IMR-90 (cell line): ENCODE results near the gene DUSP3. TPM values are rescaled to one million over a fixed set of nuclear protein-coding genes. Genes with fewer than 3 reads are reported as not detected.
"Not testable (repeated sequence)": the region's sequence is repeated elsewhere in the genome, so short reads cannot be mapped to it uniquely, and the experiment has no call there.

Experiments
- ATAC-seq: fragments of 200-7000 bp; cut with Tn5 transposase; 2 replicates; pipeline ENCODE4 v1.9.1; 2020; ENCODE audit warnings: low read depth, mild to moderate bottlenecking, moderate library complexity
- BruUV-seq: library from RNA; stranded (reverse); fragments of 400-500 nt; replicated peaks from 2 replicates; lab custom pipeline; 2021; lab: Mats Ljungman, UMichigan
- CTCF ChIA-PET: fragments of 300-600 bp; formaldehyde crosslinking; extraction: SDS; loops from one replicate; lab custom pipeline; 2021; ENCODE audit warnings: antibody characterized with exemption; lab: Yijun Ruan, JAX
- POLR2A ChIA-PET: fragments of 300-600 bp; sonication (Branson Sonifier 250); formaldehyde crosslinking; loops from one replicate; lab custom pipeline; 2022; ENCODE audit warnings: antibody characterized with exemption; ENCODE audit not compliant: unreplicated experiment; lab: Charles Lee
- DNase-seq: peaks from one replicate; pipeline ENCODE4 v3.0.0; 2013
- H2AFZ ChIP-seq: replicated peaks from 2 replicates; pipeline ENCODE3; 2013; ENCODE audit warnings: low read length, mild to moderate bottlenecking; ENCODE audit not compliant: poor library complexity
- H2AK5ac ChIP-seq: 2 replicates; pipeline ENCODE4 v1.6.1; 2013; ENCODE audit warnings: low read depth, low read length, inconsistent platforms
- H2AK9ac ChIP-seq: replicated peaks from 2 replicates; pipeline ENCODE3; 2013; ENCODE audit warnings: mild to moderate bottlenecking, low read depth, low read length, moderate library complexity; ENCODE audit not compliant: poor library complexity
- H2BK120ac ChIP-seq: 2 replicates; pipeline ENCODE4 v1.6.1; 2013; ENCODE audit warnings: low read depth, low read length, inconsistent platforms
- H2BK15ac ChIP-seq: 3 replicates; pipeline ENCODE4 v1.6.1; 2013; ENCODE audit warnings: low read depth, low read length, inconsistent platforms
- H2BK20ac ChIP-seq: 2 replicates; pipeline ENCODE4 v1.6.1; 2013; ENCODE audit warnings: low read depth, mild to moderate bottlenecking, inconsistent platforms, low read length, moderate library complexity
- H2BK5ac ChIP-seq: 2 replicates; pipeline ENCODE4 v1.6.1; 2013; ENCODE audit warnings: mild to moderate bottlenecking, low read depth, low read length, inconsistent platforms; ENCODE audit not compliant: poor library complexity, severe bottlenecking
- H3K14ac ChIP-seq: replicated peaks from 2 replicates; pipeline ENCODE4 v1.6.1; 2013; ENCODE audit warnings: low read depth, low read length, inconsistent platforms
- H3K18ac ChIP-seq: 2 replicates; pipeline ENCODE4 v1.6.1; 2013; ENCODE audit warnings: low read depth, low read length, control low read depth
- H3K23ac ChIP-seq: 2 replicates; pipeline ENCODE4 v1.6.1; 2013; ENCODE audit warnings: low read depth, low read length, inconsistent platforms
- H3K27ac ChIP-seq: 2 replicates; pipeline ENCODE4 v1.5.1; 2013; ENCODE audit warnings: mild to moderate bottlenecking, control low read depth, low read length; ENCODE audit not compliant: insufficient read depth
- H3K27me3 ChIP-seq: 2 replicates; pipeline ENCODE4 v1.6.1; 2013; ENCODE audit warnings: low read length; ENCODE audit not compliant: control insufficient read depth, insufficient read depth
- H3K36me3 ChIP-seq: 2 replicates; pipeline ENCODE4 v1.6.1; 2013; ENCODE audit warnings: low read length, mixed read lengths; ENCODE audit not compliant: control insufficient read depth, insufficient read depth
- H3K4ac ChIP-seq: 2 replicates; pipeline ENCODE4 v1.6.1; 2013; ENCODE audit warnings: low read depth, low read length, inconsistent platforms
- H3K4me1 ChIP-seq: 2 replicates; pipeline ENCODE4 v1.6.1; 2013; ENCODE audit warnings: low read length, mixed read lengths; ENCODE audit not compliant: control insufficient read depth, insufficient read depth
- H3K4me2 ChIP-seq: 2 replicates; pipeline ENCODE4 v1.6.1; 2013; ENCODE audit warnings: low read depth, mild to moderate bottlenecking, control low read depth, low read length, moderate library complexity
- H3K4me3 ChIP-seq: 2 replicates; pipeline ENCODE4 v1.5.1; 2013; ENCODE audit warnings: low read depth, mild to moderate bottlenecking, control low read depth, low read length, moderate library complexity; ENCODE audit not compliant: insufficient read depth
- H3K56ac ChIP-seq: 2 replicates; pipeline ENCODE4 v1.6.1; 2013; ENCODE audit warnings: low read length, inconsistent platforms; ENCODE audit not compliant: insufficient read depth; ENCODE audit errors: extremely low read depth
- H3K79me1 ChIP-seq, 2 experiments: 2 replicates each; pipeline ENCODE4 v1.6.1; 2013; ENCODE audit warnings: low read length in 2 of 2, inconsistent platforms in 1 of 2, low read depth in 1 of 2
- H3K9ac ChIP-seq: 2 replicates; pipeline ENCODE4 v1.6.1; 2013; ENCODE audit warnings: low read depth, low read length, control low read depth
- H3K9me1 ChIP-seq: 2 replicates; pipeline ENCODE4 v1.6.1; 2013; ENCODE audit warnings: low read length, inconsistent platforms; ENCODE audit not compliant: insufficient read depth
- H3K9me3 ChIP-seq: 2 replicates; pipeline ENCODE4 v1.6.1; 2013; ENCODE audit warnings: low read length; ENCODE audit not compliant: control insufficient read depth, insufficient read depth
- H4K20me1 ChIP-seq: 2 replicates; pipeline ENCODE4 v1.6.1; 2013; ENCODE audit warnings: low read length, inconsistent platforms; ENCODE audit not compliant: insufficient read depth
- H4K5ac ChIP-seq: 2 replicates; pipeline ENCODE4 v1.6.1; 2013; ENCODE audit warnings: mild to moderate bottlenecking, low read depth, low read length, control low read depth
- H4K8ac ChIP-seq, 2 experiments: 2 replicates each; pipeline ENCODE4 v1.6.1; 2013; ENCODE audit warnings: low read depth in 2 of 2, low read length in 2 of 2, control low read depth in 1 of 2, inconsistent platforms in 1 of 2
- H4K91ac ChIP-seq: 2 replicates; pipeline ENCODE4 v1.6.1; 2013; ENCODE audit warnings: low read depth, low read length, inconsistent platforms; ENCODE audit not compliant: insufficient read depth
- WGBS, 2 experiments: methylation state at CpG; one replicate each; pipeline versions ENCODE4 v1.1.5 to v1.1.7; 2013; ENCODE audit warnings: missing lambda C conversion rate in 2 of 2; ENCODE audit not compliant: insufficient read length in 1 of 2; ENCODE audit errors: extremely low coverage in 2 of 2; 5-methylcytosine and 5-hydroxymethylcytosine counted together
- dilution Hi-C: fragments of 300-500 bp; cut with HindIII; formaldehyde crosslinking; loops from one replicate; pipeline ENCODE4 v1.14.3; 2018; ENCODE audit warnings: low sequenced_read_pairs; ENCODE audit not compliant: unreplicated experiment
- in situ Hi-C: fragments of 300-500 bp; cut with MboI; formaldehyde crosslinking; loops from 3 replicates; pipeline ENCODE4 v1.14.3; 2019; ENCODE audit warnings: low sequenced_read_pairs, inconsistent platforms, mixed read lengths
- intact Hi-C: fragments of 100-400 bp; cut with micrococcal nuclease; formaldehyde crosslinking; loops from 2 replicates; pipeline ENCODE4 v1.10.0; 2022
- polyA plus RNA-seq, 3 experiments: library from polyadenylated mRNA; depleted of rRNA; stranded (reverse); fragments of >200 nt; gene quantifications; 2 replicates each; pipeline ENCODE4 v1.2.3, GENCODE V29; 2012; ENCODE audit warnings: low replicate concordance in 1 of 3
- total RNA-seq: library from RNA; depleted of rRNA; stranded (reverse); fragments of >200 nt; gene quantifications from 2 replicates; pipeline ENCODE4 v1.2.3, GENCODE V29; 2012

DUSP3 gene
- total and polyA plus RNA-seq, 2 of the 4 experiments (the other 2 are of a cell fraction): 33.3 to 40.9 TPM

GRCh38 chr17:43792668-43793067, 13.9 kb upstream of the DUSP3 start:
- POLR2A ChIA-PET, H3K14ac ChIP-seq, H3K36me3 ChIP-seq, H2AK5ac ChIP-seq, H3K79me1 ChIP-seq, H2AK9ac ChIP-seq, intact Hi-C loops, H4K91ac ChIP-seq, H2BK20ac ChIP-seq, H2BK120ac ChIP-seq, dilution Hi-C loops, ATAC-seq, H4K8ac ChIP-seq, H2BK5ac ChIP-seq, BruUV-seq, CTCF ChIA-PET, H3K4me3 ChIP-seq, H3K4ac ChIP-seq, H2BK15ac ChIP-seq, H3K4me1 ChIP-seq, H3K4me2 ChIP-seq, H3K56ac ChIP-seq, H3K9ac ChIP-seq, H2AFZ ChIP-seq, H4K5ac ChIP-seq, H3K9me1 ChIP-seq, H4K20me1 ChIP-seq, H3K27me3 ChIP-seq, H3K9me3 ChIP-seq, H3K18ac ChIP-seq, H3K23ac ChIP-seq, H3K27ac ChIP-seq, in situ Hi-C loops, DNase-seq: not testable (repeated sequence)
- no CpG with 5 or more reads among the region's 4 CpGs for WGBS, 2 experiments
